Kidney capillary endothelial cell (primary cell): ENCODE data around the gene CNKSR3.

ENCODE experiments used
- DNase-seq: peaks from one replicate; pipeline ENCODE4 v3.0.0-alpha.2; 2018; ENCODE audit warnings: low spot score

Gene CNKSR3

GRCh38 chr6:154479351-154479769, 31.1 kb downstream of the CNKSR3 start:
- peak; percentile 40 for DNase-seq

- no peak for DNase-seq
Observed at GRCh38 chr6:154478701-154479060, 31.8 kb downstream of the CNKSR3 start.

GRCh38 chr6:154478021-154478700, 32.3 kb downstream of the CNKSR3 start:
- DNase-seq: no peak

- DNase-seq: no peak
Observed at GRCh38 chr6:154476494-154476893, 34.0 kb downstream of the CNKSR3 start.

GRCh38 chr6:154474648-154475428, 35.6 kb downstream of the CNKSR3 start:
- peak; percentile 55 for DNase-seq

- no peak for DNase-seq
Observed at GRCh38 chr6:154473324-154473723, 37.2 kb downstream of the CNKSR3 start.

GRCh38 chr6:154471609-154472362, 38.7 kb downstream of the CNKSR3 start:
- DNase-seq: no peak

GRCh38 chr6:154469306-154469935, 41.1 kb downstream of the CNKSR3 start:
- no peak for DNase-seq

- no peak for DNase-seq
Observed at GRCh38 chr6:154468760-154469159, 41.7 kb downstream of the CNKSR3 start.

- DNase-seq: no peak
Observed at GRCh38 chr6:154466971-154467679, 43.4 kb downstream of the CNKSR3 start.

GRCh38 chr6:154466139-154466538, 44.3 kb downstream of the CNKSR3 start:
- DNase-seq: no peak

- DNase-seq: no peak
Observed at GRCh38 chr6:154463573-154464419, 46.7 kb downstream of the CNKSR3 start.

GRCh38 chr6:154462425-154462824, 48.1 kb downstream of the CNKSR3 start:
- DNase-seq: no peak

GRCh38 chr6:154461348-154461747, 49.1 kb downstream of the CNKSR3 start:
- DNase-seq: no peak

- no peak for DNase-seq
Observed at GRCh38 chr6:154460306-154461071, 50.0 kb downstream of the CNKSR3 start.

GRCh38 chr6:154459513-154459912, 51.0 kb downstream of the CNKSR3 start:
- DNase-seq: no peak

- DNase-seq: no peak
Observed at GRCh38 chr6:154458565-154459470, 51.7 kb downstream of the CNKSR3 start.

GRCh38 chr6:154457881-154458284, 52.6 kb downstream of the CNKSR3 start:
- no peak for DNase-seq
